Choroid plexus epithelial cell (primary cell): ENCODE measurements around the gene GUCY1A2.
A peak's percentile ranks its signal among the peaks of the same experiment; 100 is the strongest.

ENCODE experiments used
- DNase-seq: peaks from one replicate; pipeline ENCODE4 v3.0.0-alpha.2; 2010; ENCODE audit warnings: low read depth
- H3K4me3 ChIP-seq: 2 replicates; pipeline ENCODE4 v1.5.1; 2011; ENCODE audit warnings: low read depth, mild to moderate bottlenecking, control low read depth, low read length, moderate library complexity
- CTCF ChIP-seq: conservative IDR thresholded peaks from 2 replicates; pipeline ENCODE4 v1.5.1; 2011; ENCODE audit warnings: low read depth, mild to moderate bottlenecking, control low read depth, inconsistent platforms, low read length, moderate library complexity

Gene GUCY1A2

GRCh38 chr11:107017104-107017432, 1.2 kb downstream of the GUCY1A2 start:
- TF ChIP-seq CTCF = no peak
- no peak overlapping the region for H3K4me3 ChIP-seq
- DNase-seq = peak; percentile 10

- DNase-seq = peak; percentile 47
- TF ChIP-seq CTCF = no peak
- H3K4me3 ChIP-seq = no peak overlapping the region
Measured at GRCh38 chr11:107014871-107015270, 3.4 kb downstream of the GUCY1A2 start.

- DNase-seq = peak; percentile 53
- TF ChIP-seq CTCF = no peak
- H3K4me3 ChIP-seq = no peak overlapping the region
Measured at GRCh38 chr11:107011977-107012376, 6.3 kb downstream of the GUCY1A2 start.

GRCh38 chr11:107009190-107009589, 9.1 kb downstream of the GUCY1A2 start:
- peak; percentile 27 for TF ChIP-seq CTCF
- DNase-seq = peak; percentile 11
- H3K4me3 ChIP-seq = no peak overlapping the region

- DNase-seq = no peak
- TF ChIP-seq CTCF = no peak
Measured at GRCh38 chr11:107006076-107006833, 12.0 kb downstream of the GUCY1A2 start.

GRCh38 chr11:106999196-106999595, 19.1 kb downstream of the GUCY1A2 start:
- no peak overlapping the region for H3K4me3 ChIP-seq
- no peak for TF ChIP-seq CTCF
- DNase-seq = no peak

More at GRCh38 chr11:107006076-107006833, 12.0 kb downstream of the GUCY1A2 start:
- H3K4me3 ChIP-seq = no peak overlapping the region

- no peak for DNase-seq
- no peak for TF ChIP-seq CTCF
- H3K4me3 ChIP-seq = no peak overlapping the region
Measured at GRCh38 chr11:106998916-106999188, 19.4 kb downstream of the GUCY1A2 start.
